Tongue (tissue), 2 donors: Measurements from ENCODE around the gene ASCC3. TPM values are rescaled to one million over a fixed set of nuclear protein-coding genes. Genes with fewer than 3 reads are reported as not detected.
A peak's percentile ranks its signal among the peaks of the same experiment; 100 is the strongest.
"Not testable (repeated sequence)": the region's sequence is repeated elsewhere in the genome, so short reads cannot be mapped to it uniquely, and the experiment has no call there.

ENCODE experiments used
- DNase-seq: peaks from one replicate; pipeline ENCODE4 v3.0.0-alpha.2; 2015
- total RNA-seq: library from RNA; depleted of rRNA; stranded (reverse); fragments of >200 nt; gene quantifications from one replicate; pipeline ENCODE4 v1.2.3, GENCODE V29; 2014

ASCC3 gene
- total RNA-seq, 1 donor from 2014 or later: 48.0 TPM

DNA sequence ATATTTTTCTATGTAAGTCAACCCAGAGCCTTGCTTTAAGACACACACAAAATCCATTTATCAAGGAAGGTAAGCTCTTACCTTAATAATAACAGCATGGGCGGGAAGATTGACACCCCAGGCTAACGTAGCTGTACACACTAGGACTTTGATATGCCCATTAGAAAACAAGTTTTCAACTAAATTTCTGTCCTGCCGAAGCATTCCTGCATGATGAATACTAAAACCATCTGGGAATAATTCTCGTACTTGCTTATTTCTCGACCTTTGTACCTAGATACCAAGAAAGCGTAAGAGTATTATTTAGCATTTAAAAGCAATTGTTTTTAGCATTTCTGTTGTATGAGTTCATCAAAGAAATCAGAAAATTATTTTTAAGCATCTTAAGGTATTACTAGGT lies 218.9 kb downstream of the ASCC3 start:
- no peak for DNase-seq

DNA sequence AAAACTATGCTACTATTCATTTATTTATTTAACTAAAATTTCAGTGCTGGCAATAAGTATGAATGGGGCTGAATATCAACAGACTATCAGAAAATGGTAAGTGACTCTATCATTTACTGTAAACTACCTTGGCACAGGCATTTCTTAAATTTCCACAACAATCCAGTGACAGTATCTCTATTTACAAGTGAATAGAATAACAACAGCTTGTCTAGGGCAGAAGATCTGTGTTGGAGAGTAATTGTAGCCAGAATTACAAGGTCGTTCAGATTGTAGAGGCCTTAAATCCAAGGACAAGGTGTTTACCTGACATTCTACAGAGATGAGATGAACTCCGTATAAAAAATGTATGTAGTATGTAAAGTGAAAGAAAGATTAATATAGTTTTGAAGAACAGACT lies 222.6 kb downstream of the ASCC3 start:
- DNase-seq: no peak

DNA sequence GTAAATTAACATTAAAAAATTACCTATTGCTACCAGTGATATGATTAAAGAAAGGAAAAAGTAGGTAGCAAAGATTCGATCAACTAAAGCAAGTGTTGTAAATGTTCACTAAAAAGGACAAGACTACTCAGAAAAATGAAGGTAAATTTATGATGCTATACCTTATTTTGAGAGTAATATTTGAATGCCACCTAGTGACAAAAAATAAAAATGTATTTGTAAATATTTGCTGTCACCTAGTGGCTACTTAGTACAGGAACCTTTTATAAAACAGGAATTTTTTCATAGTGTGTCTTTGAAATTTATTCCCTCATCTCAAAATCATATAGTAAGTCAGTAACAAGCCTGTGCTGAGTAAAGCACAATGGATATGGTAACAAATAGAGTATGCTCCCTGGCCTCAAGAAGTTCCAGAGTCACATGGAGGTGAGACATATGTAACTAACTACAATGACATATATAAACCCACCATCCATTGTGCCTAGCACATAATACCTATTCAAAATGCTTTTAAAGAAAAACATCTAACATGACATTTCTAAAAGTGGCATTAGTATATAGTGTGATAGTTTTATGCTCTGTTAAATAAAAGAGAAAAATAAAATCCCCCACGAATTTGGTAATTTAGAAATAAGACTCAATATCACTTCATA lies 223.3 kb downstream of the ASCC3 start:
- DNase-seq: peak; percentile 37

DNA sequence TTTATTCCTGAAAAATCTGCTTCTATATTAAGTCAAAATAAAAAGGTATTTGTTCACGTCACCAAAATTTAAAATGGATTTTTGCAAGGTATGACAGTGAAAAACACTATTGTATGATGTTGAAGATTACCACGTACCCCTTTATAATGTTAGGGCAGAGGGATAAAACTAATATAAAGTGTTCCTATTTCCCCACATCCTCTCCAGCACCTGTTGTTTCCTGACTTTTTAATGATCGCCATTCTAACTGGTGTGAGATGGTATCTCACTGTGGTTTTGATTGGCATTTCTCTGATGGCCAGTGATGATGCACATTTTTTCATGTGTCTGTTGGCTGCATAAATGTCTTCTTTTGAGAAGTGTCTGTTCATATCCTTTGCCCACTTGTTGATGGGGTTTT lies 240.0 kb downstream of the ASCC3 start:
- not testable (repeated sequence) for DNase-seq

DNA sequence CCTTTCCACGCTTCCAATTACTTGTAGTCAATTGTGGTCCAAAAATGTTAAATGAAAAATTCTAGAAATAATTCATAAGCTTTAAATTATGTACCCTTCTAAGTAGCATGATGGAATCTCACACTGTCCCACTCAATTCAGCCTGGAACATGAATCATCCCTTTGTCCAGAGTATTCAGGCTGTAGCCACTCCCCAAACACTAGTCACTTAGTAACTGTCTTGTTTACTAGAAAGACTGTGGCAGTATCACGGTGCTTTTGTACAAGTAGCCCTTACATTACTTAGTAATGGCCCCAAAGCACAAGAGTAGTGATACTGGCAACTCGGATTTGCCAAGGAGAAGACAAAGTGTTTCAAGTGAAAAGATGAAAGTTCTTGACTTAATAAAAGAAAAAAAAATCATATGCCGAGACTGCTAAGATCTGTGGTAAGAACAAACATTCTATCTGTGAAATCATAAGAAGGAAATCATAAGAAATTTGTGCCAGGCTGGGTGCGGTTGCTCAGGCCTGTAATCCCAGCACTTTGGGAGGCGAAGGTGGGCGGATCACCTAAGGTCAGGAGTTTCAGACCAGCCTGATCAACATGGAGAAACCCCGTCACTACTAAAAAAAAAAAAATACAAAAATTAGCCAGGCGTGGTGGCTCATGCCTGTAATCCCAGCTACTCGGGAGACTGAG lies 247.9 kb downstream of the ASCC3 start:
- DNase-seq: peak; percentile 8

DNA sequence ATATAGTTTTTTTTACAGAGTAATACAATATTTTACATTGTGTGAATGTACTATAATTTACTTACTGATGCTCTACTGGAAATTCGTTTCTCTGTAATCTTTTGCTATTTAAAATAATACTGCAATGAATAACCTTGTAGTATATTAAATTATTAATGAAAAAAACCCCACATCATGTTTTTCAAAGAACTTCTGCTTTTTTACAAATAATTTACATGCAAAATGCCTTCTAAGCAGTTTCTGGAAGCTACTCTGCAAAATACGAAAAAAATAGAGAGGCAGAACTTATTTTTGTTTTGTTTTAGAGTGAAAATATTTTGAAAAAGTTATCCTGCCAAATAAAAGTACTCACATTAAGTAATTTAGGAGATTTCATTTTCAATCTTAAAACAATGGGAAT lies 250.6 kb downstream of the ASCC3 start:
- DNase-seq: no peak

DNA sequence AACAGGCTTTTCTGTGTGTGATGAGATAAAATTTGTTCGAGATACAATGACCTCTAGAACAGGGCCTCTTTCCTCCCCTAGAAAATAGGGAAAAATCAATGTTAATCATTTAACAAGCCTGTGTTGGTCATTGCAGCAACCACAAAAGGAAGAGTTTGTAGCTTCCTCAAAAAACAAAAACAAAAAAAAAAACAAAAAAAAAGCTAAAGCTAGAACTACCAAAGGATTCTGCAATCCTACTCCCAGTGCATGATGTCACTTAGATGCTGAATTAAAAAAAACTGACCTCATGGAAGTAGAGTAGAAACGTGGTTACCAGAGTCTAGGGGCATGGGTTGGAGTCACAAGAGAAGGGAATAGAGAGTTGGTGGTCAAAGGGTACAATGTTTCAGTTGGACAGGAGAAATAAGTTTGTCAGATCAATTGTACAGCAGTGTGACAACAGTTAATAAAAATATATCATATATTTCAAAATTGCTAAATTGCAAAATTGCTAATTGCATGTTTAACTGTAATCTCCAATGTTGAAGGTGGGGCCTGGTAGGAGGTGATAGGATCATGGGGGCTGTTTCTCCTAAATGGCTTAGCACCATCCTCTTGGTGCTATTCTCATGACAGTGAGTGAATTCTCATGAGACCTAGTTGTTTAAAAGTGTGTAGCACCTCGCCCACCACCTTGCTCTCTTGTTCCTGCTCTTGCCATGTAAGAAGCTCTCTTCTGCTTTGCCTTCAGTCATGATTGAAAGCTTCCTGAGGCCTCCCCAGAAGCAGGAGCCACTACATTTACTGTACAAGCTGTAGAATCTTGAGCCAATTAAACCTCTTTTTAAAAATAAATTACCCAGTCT lies 253.0 kb downstream of the ASCC3 start:
- DNase-seq: no peak

DNA sequence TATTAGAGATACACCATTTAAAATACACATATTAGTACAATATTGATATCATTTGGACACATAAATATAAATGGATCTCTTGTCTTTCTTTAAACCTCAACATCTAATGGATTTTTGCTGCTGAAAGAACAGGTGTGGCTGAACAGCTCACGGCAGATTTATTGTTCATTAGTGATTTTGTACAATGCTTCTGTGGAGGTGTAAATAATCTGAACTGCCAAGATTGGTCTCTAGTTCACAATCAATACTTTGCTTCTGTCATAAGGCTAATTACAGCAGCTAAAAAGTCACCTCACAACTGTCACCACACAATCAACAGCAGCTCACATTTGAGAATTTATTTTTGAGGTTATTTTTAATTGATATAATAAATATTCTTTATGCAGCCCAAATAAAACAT lies 254.4 kb downstream of the ASCC3 start:
- no peak for DNase-seq

DNA sequence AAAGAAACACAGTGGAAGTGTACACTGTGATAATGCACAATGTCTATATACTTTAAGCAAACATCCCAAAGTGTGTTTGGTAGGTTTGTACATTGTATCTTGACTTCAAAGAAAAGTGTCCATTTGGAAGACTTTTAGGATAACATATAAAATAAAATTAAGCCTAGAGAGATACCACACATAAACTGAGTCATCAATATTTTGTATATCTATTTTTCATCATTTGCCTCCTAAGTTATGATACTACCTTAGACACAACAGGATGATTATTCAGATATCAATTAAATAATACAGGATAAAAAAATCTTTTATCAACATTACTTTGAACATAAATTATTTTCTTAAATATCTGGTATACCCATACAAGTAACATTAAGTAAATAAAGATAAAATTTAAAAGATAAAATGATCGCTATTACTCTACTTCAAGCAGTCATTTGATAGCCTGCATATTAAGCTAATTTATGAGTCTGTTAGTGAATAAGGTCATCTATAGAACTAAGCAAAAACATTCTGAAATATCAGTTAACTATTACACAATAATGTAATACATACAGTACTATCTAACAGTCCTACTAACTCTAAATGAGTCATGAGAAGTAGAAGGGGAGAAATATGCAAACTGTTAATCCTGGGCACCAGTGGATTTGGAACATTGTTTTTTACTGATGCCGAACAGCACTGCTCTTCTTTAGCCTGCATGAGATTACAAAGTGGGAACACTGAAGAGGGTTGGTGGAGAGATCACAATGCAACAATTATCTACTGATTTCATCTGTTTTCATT lies 258.0 kb downstream of the ASCC3 start:
- no peak for DNase-seq

DNA sequence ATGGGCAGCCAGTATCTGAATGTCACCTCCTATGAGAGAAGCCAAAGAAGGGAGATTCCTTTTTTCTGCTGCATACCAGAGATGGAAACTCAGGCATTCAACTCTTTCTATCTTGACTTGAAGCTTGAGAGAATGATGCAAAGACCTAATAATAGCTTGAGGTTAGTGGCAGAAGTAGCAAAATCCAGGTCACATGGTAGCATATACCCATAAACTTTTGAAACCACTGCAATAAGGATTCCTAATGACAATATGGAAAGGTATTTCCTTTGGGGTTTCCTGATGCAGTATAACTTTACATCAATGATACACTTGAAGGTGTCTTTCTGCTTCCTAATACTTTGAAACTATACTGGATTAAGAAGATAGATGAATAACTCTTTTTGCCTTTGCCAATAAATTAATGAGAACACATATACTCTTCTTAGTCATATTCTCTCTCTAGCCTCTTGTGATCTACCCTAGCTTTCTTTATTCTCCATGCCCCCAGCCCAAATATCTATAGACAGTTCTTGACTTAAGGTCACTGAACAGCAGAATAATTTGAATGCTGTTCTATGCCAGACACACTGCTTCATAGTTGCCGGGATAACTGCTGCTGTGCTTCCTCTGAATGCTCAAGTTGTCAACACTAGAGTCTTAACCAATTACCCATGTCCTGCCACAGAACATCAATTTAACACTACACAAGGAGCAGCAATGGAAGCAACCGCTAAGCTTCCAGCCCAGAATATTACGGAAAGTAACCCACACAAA lies 260.9 kb downstream of the ASCC3 start:
- DNase-seq: no peak

DNA sequence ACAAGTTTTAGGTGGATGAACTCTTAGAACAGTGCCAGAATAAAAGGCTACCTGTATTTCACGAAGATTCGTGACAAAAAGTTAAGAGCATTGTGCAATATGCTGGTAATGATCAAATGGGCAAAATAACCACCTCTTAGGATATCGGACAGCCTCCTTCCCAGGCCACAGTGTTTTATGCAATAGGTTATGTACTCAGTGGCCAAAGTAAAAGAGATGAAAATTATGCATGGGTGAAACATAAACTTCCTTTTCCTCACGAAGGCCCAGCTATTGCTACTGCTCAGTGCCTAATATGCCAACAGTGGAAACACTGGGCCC lies 262.8 kb downstream of the ASCC3 start:
- no peak for DNase-seq

DNA sequence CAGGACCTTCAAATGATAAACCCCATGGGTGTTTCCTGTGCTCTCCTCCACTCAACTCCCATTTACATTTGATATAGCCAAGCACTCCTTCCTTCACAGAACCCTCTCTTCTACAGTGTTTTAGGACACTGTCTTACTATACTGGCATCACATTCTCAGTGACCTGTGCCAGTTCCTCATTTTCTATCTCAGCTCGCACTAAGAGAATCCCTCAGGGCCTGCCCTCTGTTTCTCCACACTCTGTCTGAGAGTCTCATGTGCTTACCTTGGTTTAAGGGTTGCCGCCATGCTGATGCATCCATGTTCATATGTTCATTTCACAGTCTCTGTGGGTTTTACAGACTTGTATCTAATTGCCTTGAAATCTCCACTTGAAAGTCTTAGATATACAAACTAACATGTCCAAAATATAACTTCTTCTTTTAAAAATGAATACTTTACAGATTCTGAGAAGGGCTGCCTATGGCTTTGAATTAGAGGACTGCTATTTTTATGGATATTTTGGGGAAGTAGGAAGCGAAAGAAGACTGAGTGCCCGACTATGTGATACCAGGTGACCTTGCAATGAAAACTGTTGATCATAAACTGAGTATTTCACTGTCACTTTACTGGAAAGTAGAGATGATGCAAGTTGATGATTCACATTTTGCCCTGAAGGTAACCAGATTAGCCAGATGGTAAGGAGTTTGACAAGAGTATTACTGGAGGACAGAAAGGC lies 263.3 kb downstream of the ASCC3 start:
- no peak for DNase-seq

DNA sequence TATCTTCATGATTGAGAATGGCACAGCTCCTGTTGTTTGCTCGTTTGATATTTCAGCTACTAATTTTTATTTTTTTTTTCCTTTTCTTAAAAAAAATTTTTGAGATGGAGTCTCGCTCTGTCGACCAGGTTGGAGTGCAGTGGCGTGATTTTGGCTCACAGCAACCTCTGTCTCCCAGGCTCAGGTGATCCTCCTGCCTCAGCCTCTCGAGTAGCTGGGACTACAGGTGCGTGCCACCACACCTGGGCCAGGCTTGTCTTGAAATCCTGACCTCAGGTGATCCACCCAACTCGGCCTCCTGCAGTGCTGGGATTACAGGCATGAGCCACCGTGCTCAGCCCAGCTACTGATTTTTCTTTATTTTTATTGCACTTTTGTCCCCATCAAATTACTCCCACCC lies 266.2 kb downstream of the ASCC3 start:
- DNase-seq: no peak

DNA sequence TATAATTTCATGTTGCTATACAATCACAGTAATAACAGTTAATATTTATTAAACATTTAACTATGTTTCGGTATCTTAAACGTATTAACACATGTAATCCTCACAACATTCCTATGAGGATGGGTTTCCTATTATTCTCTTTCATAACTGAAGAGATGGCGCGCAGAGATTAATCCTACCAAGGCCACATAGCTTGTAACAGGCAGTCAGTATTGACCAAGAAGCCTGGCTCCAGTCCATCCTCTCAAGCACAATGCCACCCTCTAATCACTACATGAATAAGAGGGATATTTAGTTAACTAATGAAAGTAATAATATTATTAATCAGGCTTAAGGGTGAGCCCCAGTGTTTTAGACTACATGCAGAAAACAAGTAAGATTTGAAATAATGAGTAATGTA lies 266.7 kb downstream of the ASCC3 start:
- no peak for DNase-seq

DNA sequence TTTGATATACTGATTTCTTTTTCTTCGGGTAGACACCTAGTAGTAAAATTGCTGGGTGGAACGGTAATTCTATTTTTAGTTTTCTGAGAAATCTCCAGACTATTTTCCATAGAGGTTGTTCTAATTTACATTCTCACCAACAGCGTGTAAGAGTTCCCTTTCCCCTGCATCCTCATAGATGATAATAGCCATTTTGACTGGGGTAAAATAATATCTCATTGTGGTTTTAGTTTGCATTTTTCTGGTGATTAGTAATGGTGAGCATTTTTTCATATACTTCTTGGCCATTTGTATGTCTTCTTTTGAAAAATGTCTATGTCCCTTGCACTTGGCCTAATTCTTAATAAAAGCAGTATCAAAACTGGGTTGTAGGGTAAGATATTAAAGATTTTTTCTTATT lies 267.5 kb downstream of the ASCC3 start:
- no peak for DNase-seq

DNA sequence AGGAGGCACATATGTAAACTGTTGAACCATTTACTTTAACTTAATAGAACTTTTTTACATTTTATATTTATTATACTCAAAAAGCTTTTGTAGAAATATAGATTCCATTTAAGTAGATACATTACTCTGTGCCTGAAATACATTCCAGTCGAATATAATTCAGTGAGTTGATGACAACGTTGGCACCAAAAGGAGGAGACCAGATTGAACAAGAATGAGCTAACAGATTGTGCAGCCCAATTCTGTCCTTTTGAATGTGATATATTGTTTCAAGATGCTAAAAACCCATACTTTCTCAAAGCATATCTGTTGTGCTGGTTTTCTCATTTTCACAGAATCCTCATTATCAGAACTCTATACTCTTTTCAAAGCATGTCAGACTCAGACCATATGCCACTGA lies 269.0 kb downstream of the ASCC3 start:
- DNase-seq: no peak

DNA sequence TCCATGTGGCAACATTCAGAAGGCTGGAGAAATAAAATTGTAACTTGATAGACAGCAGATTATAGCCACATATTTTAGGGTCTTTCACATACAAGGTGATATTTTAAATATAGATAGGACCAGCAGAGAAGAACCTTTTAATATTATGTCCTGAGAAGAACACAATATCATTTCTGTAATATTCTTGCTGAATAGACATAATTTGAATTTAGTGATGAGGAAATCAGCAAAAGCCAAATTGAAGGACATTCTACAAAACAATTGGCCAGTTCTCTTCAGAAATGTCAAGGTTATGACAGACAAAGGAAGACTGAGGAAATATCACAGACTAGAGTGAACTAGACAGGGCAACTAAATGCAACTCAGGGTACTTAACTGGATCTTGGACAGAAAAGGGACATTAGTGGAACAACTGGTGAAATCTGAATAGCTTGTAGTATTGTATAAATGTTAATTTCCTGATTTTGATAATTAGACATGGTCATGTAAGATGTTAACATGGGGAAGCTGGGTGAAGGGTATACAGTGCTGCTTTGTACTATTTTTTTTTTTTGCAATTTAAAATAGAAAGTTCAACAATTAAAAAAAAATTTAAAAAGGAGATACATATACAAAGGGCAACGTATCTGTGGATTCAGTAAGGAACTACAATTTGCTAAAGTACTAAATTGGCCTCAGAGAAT lies 281.9 kb downstream of the ASCC3 start:
- DNase-seq: no peak

DNA sequence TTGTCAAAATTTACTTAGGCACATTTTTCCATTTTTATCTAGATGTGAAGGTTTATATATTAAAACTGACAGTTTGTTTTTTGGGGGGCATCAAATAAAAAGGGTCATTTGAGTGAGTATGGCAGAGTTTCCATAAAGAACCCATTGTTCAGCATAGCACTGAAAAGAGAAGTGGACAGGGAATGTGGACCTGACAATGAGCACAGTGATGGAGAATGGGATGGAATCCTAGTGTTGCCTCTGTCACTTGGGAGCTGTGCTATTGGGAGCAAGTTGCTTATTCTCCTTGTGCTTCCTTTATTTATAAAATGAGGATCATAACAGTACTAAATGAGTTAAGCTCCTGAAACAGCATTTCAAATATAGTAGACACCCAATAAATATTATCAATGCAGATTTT lies 285.7 kb downstream of the ASCC3 start:
- no peak for DNase-seq

DNA sequence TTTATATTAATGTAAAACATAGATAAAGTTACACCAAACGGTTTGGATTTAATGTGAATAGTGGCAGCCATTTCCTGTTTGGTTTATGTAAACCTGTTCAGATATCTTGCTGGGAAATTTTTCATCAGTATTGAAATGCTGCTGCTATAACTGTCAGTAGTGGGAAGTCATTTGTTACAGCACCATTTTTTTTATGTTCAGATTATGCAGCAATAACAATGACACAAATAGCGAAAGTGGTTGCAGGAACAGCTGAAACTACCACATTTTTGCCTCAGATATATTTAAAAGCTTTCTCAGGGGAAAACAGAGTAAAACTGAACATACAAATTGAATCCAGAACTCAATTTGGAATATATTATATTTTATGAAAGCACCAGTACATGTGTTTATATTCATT lies 287.6 kb downstream of the ASCC3 start:
- peak; percentile 3 for DNase-seq

DNA sequence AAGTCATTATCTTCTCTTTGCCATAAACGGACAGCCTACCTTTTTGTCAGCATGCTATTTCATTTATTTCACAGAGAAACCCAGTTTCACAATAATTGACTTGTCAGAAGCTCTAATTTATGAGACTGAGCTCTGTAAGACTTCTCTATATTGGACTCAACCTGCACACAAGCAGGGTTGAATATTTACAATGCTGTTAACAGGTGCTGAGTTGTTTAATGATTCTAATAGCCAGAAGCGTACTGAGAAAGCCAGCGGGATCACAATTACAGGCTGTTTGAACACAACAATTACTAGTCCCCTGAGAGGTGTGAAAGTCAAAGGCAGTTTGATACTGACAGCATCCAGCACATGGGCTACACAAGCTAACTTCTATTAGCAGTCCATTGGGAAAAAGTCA lies 288.2 kb downstream of the ASCC3 start:
- no peak for DNase-seq

DNA sequence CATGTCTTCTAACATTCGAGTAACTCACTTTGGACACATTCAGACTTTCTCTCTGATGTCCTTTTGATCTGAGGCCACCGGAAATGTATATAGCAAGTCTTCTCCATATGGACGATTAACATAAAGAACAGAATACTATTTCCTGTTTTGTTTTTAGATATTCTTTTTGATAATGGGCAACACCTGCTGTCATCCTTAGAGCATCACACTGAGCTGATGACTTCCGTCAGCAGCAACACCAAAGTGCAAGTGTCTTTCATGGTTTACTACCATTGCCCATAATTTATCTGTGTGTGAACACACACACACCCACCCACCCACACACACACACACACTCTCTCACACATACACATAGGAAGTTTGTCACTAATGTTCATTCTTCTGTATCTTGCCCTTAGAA lies 303.7 kb downstream of the ASCC3 start:
- no peak for DNase-seq
